ENCODE data around the gene RAB3GAP2. TPM values are rescaled to one million over a fixed set of nuclear protein-coding genes. Genes with fewer than 3 reads are reported as not detected.
"Not testable (repeated sequence)": the region's sequence is repeated elsewhere in the genome, so short reads cannot be mapped to it uniquely, and the experiment has no call there.

RAB3GAP2 gene
- total RNA-seq, 2 experiments from 2014 or later, result 49.5 to 51.7 TPM

DNA sequence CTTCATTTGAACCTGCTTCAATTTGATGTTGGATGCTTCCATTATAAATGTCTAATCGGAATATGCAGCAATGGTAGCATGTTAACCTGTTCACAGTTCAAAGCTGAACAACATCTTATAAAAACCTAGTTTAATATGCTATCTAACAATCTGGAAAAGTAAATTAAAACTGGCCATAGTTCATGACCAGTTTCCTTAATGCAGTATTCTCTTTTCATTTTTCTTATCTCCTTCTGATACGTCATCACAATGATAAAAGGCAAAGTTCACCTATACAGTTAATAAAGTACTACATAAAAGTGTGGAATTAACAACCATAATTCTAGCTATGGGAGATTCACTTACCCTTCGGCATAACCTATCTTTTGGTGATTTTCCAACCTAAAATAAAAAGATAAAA lies 113.2 kb downstream of the RAB3GAP2 start:
- ChIA-PET CTCF (no interaction called here), POLR2A (no interaction called here)

DNA sequence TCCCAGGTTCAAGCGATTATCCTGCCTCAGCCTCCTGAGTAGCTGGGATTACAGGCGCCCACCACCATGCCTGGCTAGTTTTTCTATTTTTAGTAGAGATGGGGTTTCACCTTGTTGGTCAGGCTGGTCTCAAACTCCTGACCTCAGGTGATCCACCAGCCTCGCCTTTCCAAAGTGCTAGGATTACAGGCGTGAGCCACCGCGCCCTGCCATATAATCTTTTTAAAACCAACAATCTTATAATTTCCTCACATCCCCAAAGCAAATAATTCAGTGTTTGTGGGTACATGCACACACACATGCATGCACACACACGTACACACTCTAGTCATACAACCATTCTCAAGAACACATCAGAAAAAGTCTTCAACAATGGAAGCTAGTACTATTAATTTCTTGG lies 113.7 kb downstream of the RAB3GAP2 start:
- CTCF ChIA-PET, POLR2A ChIA-PET: not testable (repeated sequence)

DNA sequence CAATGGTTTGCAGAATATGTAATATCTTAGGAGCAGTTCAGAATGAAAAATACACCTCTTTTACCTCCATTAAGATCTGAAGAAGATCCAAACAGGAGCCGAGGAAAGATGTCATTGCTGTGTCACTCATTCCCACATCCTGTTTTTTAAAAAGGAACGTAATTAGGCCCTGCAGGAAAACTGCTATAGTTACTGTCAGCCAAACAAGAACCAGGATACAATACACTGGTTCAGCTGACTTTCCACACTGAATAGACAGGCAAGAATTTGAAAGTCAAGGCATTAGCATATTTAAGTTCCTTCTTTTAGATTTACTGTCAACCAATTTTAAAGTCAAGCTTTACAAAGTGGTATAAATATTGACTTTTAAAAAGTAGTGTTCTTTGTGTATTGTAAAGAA lies 114.5 kb downstream of the RAB3GAP2 start:
- POLR2A ChIA-PET, result no interaction called here
- CTCF ChIA-PET, result no interaction called here

DNA sequence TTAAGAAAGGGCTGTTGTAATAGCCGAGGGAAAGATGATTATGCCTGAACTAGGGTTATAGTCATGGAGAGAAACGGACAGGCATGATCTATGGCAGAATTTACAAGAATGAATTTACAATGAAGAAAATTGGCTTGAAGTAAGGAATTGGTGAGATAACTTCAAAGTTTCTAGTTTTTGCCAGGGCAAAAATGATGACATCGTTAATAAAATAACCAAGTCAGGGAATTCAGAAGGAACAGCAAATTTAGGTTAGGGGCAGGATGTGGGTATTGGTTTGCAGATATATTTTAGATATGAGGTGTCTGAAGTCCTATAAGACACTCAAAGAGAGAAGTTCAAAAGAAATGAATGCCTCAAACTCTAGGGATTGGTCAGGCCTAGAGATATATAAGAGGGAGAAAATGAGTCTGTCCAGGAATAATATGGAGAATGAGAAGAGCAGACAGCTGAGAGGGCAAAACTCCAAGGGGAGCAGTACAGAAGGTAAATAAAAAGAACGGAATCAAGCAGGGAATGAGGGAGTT lies 115.6 kb downstream of the RAB3GAP2 start:
- CTCF ChIA-PET, result no interaction called here
- POLR2A ChIA-PET, result no interaction called here

DNA sequence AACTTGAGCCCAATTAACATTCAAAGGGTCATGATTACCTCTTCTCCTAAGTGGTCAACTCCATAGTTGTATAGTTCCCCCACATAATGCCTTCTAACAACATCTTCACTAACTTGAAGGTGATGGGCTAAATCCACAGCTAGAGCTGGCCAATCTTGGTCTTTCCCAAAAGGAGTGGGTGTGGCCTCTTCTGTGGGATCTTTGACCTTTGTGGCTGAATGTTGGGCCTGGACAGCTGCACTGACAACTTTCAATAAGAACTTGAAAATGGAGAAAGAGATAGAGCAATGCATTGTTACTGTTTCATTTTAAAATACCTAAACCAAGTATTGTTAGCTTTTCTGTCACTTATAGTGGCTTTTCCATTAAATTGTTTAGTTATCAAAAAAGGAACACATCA lies 119.1 kb downstream of the RAB3GAP2 start:
- POLR2A ChIA-PET, result no interaction called here
- CTCF ChIA-PET, result interaction anchor here (0.9 kb wide), 1 partner anchor 21 kb away, joined by 4 read pairs; no protein-coding TSS in a partner anchor

DNA sequence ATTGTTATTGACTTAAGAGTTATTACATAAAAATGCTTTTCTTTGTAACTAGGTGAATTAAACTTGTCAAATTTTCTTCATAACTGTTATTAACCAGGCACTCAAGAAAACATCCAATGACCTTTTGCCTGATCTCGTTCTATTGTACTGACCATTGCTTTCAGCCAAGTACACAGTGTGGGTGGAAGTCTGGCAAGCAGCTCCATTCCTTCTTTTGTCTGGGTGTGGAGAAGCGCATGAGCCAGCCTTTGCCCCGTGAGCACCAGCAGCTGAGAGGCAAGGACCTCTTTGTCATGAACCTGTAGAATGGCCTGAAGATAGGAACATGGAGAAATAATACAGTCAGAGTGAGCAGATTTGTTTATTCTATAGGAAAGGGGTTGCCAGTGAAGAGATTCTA lies 120.8 kb downstream of the RAB3GAP2 start:
- POLR2A ChIA-PET, result no interaction called here
- CTCF ChIA-PET, result interaction anchor here (1.0 kb wide), 1 partner anchor 10 kb away, joined by 3 read pairs; no protein-coding TSS in a partner anchor

DNA sequence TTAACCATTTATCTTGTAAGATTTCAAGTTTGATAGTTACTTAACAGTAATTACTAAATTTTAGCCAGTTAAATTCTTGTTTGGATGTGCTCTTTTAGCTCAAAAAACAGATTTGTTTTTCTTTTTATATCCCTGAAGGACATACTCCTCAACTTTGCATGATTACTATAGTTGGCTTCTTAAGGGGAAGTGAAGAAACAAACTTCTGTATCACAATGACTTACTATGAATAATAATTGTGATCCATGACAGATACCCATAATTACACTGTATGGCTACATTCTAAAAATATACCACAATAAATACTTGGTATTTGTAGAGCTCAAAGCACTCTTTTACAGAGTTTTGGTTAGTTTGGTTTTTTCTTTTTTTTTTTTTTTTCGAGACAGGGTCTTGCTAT lies 122.5 kb downstream of the RAB3GAP2 start:
- CTCF ChIA-PET, result no interaction called here
- POLR2A ChIA-PET, result interaction anchor here (0.6 kb wide), 2 partner anchors 111 to 328 kb away, joined by 3 to 4 read pairs; no protein-coding TSS in a partner anchor

DNA sequence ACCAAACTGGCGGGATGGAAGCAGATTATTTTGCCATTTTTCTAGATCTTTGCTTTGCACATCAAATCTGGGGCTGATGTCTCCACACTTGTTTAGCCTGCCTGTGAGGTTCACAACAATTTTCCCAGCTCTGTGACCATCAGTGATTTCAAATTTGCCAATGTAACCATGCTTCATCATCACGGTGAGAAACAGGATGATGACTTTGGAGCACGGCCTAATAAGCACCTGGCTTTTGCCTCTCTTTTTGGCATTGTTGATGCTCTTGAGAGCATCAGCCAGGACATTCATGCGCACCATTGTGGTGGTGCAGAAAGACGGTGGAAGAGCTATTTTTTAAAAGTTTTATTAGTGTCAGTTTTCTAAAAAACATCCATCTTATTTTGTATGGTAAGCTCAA lies 128.2 kb downstream of the RAB3GAP2 start:
- ChIA-PET POLR2A (no interaction called here), CTCF (no interaction called here)

DNA sequence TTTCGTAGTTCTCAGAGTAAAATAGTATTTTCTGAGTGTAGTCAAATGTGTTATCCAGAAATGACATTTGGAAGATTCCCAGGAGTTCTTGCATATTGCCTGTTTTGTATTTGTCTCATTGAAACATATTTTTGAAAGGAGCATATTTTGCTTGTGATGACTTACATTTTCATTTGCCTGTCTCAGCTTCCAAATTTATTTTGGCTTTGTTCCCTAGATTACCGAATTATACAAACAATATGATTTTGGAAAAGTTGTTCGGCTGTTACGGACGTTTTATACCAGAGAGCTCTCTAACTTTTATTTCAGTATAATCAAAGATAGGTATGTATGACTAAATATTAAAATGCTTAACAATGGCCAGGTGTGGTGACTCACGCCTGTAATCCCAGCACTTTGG lies 132.3 kb downstream of the RAB3GAP2 start:
- ChIA-PET POLR2A (no interaction called here), CTCF (no interaction called here)

DNA sequence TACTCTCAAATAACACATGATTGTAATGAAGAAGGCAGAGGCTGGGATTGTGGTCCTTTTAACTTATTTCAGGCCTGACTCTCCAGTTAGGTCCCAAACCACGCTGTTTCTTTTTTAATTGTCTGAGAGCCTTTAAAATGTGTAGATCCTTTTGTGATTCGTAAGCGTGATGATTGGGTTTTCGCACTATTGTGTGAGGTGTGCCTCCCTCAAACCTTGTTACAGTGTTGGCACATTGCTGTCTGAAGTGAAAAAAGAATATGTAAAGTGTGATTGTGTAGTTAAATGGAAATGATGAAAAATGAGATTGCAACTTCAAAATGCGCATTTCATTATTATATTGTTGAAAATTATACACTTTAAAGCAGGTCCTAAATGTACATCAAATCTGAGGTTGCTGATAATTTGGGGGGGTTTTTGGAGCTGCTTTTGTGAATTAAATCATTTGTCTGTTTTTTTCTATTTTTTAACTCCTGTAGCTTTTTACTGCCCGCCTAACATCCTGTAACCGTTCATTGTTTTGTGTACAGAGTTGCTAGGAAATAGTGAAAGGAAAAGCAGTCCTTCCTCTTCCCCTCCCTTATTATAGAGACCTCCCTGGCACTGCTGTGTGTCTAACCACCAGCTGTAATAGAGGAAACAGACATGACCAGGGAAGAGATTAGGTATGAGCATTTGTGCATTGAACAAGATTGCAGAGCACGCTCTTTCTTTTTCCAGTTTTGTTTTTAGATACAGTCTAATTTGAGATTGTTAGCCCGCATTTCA lies 135.1 kb downstream of the RAB3GAP2 start:
- CTCF ChIA-PET, result no interaction called here
- POLR2A ChIA-PET, result no interaction called here

DNA sequence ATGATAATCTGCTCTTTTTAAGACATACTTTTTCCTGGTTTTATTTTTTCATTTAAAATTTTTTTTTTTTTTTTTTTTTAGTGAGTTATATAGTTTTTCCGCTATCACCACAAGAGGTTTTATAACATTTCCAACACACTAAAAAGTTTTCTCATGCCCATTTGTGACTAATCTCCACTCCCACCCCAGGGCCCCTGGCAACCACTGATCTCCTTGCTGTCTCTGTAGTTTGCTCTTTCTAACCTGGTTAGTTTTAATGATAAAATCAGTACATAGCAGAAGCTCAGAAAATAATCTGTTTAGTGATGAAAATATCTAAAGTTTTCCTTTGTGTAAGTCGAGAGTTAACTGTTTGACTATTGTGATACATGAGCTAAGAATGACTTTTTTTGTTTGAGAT lies 136.5 kb downstream of the RAB3GAP2 start:
- ChIA-PET CTCF (no interaction called here), POLR2A (no interaction called here)

DNA sequence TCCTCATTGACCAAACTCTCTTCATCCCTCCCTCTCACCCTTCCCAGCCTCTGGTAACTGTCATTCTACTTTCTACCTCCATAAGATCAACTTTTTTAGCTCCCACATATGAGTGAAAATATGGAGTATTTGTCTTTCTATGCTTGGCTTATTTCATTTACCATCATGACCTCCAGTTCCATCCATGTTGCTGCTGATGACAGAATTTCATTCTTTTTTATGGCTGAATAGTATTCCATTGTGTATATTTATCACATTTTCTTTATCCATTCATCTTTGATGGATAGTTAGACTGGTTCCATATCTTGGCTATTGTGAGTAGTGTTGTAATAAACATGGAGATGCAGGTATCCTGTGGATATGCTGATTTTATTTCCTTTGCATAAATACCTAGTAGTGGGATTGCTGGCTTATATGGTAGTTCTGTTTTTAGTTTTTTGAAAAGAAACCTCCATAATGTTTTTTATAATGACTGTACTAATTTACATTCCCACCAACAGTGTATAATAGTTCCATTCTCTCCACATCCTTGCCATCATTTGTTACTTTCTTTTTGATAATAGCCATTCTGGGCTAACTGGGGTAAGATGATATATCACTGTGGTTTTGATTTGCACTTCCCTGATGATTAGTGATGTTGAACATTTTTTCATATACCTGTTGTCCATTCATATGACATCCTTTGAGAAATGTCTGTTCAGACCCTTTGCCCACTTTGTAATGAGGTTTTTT lies 142.6 kb downstream of the RAB3GAP2 start:
- ChIA-PET POLR2A (no interaction called here), CTCF (interaction anchor here (0.6 kb wide), 1 partner anchor 75 kb away, joined by 3 read pairs; no protein-coding TSS in a partner anchor)

DNA sequence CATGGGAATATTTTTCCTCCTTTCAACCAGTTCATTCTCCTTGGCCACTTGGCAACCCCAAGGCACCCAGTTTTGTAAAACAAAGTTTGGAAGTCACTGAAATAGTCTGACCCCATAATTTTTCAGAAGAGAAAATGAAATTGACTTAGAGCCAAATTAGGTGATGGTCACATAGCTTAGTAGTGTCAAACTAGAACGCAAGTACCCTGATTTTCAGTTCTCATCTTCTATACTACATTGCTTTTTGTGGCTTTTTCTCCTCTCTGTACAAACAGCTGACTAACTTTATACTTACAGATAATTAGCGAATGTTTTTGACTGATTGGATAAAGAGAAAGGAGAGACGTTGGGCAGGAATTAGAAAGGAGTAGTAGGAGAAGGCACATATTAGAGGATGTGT lies 145.2 kb downstream of the RAB3GAP2 start:
- POLR2A ChIA-PET, result no interaction called here
- CTCF ChIA-PET, result no interaction called here

DNA sequence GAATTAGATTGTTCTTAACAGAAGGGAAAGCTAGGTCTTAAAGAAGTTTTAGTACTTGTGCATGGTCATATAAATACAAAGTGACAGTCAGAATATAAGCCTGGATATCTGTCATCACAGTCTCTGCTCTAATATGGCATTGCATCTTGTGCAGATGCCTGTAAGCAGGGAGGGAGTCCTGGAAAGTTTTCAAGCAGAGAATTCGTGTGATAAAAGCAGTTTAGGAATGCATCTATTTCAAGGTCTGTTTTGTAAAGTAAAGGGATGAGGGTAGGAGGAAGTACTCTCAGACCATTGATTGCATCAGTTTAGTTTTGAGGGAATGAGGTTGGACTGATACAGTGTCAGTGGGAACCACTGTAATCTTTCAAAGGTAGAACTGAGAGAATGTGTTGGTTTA lies 147.7 kb downstream of the RAB3GAP2 start:
- CTCF ChIA-PET, result interaction anchor here (1.1 kb wide), 1 partner anchor 35 kb away, joined by 3 read pairs; the partner anchor contains the start of gene BPNT1
- POLR2A ChIA-PET, result no interaction called here

DNA sequence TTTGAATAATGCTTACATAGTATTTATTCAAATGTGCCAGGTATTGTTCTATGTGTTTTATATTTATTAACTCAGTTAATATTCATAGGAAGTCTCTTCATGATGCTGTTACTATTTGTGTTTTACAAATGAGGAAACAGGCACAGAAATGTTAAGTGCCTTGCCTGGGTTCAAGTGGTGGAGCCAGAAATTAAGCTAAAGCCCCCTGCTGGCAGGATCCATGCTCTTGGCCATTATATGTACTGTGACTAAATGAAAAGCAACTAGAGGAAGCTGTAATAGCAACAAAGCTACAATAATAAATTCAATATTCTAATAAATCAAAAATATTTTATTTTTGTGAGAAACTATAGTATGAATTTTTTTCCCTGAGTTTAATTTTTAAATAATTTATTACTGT lies 148.4 kb downstream of the RAB3GAP2 start:
- ChIA-PET CTCF (interaction anchor here (1.1 kb wide), 1 partner anchor 34 kb away, joined by 3 read pairs; the partner anchor contains the start of gene BPNT1), POLR2A (no interaction called here)

DNA sequence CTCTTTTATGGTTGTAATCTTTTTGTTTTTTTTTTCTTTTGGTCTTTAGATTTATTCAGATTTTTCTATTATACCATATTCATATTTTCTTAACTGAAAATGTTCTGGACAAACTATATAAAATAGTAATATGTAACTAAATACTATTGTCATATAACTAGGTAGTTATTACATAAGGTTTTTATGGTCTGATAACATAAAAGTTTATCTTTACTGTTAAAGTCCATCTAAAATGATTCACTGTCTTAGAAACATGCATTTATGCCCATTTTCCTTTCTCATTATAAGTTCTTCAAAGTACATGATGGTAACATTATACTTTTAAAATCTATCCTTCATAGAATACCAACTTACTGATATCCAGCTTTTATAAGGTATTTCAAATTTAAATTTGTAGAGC lies 149.2 kb downstream of the RAB3GAP2 start:
- POLR2A ChIA-PET, result no interaction called here
- CTCF ChIA-PET, result interaction anchor here (1.4 kb wide), 1 partner anchor 10 kb away, joined by 4 read pairs; no protein-coding TSS in a partner anchor

DNA sequence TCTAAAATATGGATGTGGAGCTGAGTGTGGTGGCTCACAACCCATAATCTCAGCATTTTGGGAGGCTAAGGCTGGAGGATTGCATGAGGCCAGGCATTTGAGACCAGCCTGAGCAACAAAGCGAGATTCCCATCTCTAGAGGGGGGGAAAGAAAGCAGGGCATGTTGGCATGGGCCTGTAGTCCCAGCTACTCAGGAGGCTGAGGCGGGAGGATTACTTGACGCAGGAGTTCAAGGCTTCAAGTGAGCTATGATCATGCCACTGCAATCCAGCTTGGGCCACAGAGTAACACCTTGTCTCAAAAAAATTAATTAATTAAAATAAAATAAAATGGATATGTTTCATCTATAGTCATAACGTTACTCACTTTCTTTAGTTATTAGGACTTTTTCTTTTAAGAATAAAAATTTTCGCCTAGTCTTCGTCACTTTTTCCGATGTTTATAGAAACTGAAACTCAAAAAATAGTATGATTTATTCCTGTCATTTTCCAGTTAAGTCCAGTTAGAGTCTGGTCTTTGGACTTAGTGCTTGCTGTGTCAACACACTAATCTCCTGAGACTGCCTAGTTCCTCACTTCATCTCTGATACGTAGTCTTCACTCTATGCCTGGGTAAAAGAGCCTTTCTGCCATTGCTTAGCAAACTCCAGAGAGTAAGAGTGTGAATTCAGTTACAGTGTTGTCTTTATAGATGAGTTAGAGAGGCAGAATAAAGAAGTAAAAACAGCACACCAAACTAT lies 150.3 kb downstream of the RAB3GAP2 start:
- POLR2A ChIA-PET, result no interaction called here
- CTCF ChIA-PET, result interaction anchor here (1.4 kb wide), 1 partner anchor 9 kb away, joined by 4 read pairs; no protein-coding TSS in a partner anchor

DNA sequence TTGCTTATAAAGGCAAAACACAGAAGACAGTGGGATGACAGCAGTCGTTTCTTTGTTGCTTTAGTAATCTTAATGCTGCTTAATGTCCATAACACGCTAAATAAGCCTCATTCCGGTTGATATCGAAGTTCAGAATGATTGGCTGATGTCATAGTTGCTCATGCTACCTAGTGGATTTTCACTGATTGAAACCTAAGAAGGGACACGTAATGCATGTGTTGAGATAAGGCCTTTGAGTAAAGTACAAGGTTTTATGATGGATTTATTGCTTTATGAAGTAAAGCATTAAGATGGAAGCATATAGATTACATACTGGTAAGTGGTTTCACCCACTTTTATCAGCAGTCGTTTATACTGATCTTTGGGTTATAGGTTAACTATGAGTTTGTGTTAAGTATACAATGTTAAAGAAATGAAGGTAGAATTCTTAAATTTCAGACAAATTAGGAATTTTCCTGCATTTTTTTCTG lies 153.2 kb downstream of the RAB3GAP2 start:
- ChIA-PET POLR2A (no interaction called here), CTCF (no interaction called here)

DNA sequence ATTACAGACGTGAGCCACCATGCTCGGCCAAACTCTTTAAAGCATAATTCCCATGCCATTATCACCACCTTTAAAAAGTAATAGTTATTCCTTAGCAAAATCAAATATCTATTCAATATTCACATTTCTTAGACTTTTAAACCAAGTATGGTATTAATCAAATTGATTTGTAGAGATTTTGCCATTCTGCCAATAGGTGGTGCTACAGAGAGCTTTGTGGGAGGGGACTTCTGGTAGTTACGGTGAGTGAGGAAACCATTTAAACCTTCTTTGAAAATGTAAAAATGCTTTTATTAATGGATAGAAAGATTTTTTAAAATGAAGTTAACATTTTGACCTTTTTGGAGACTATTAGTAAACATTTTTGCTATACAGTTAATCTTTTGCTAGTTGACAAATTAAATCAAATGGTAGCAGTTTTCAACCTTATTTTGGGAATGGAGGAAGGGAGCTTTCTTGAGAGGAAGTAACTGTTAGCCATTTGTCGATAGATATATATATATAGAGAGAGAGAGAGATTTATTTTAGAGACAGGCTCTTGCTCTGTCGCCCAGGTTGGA lies 159.0 kb downstream of the RAB3GAP2 start:
- CTCF ChIA-PET, result interaction anchor here (0.9 to 1.6 kb wide), 2 partner anchors 9 kb away, joined by 3 to 4 read pairs; no protein-coding TSS in a partner anchor
- POLR2A ChIA-PET, result no interaction called here

DNA sequence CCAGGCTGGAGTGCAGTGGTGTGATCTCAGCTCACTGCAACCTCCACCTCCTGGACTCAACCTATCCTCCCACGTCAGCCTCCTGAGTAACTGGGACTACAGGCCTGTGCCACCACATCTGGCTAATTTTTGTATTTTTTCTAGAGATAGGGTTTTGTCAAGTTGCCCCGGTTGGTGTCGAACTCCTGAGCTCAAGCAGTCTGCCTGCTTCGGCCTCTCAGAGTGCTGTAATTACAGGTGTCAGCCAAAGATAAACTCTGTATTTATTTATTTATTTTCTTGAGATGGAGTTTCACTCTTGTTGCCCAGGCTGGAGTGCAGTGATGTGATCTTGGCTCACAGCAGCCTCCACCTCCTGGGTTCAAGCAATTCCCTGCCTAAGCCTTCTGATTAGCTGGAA lies 159.7 kb downstream of the RAB3GAP2 start:
- ChIA-PET POLR2A (interaction anchor here (0.9 kb wide), 1 partner anchor 22 kb away, joined by 9 read pairs; no protein-coding TSS in a partner anchor), CTCF (interaction anchor here (0.6 to 1.6 kb wide), 4 partner anchors 10 to 78 kb away, joined by 3 to 4 read pairs (median 3); no protein-coding TSS in a partner anchor)

Data from activated CD8-positive, alpha-beta memory T cell treated with anti-CD3 and anti-CD28 coated beads for 36 hours (primary cell).